Liver (tissue), 9 donors: Measurements from ENCODE around the gene ABTB2. TPM values are rescaled to one million over a fixed set of nuclear protein-coding genes. Genes with fewer than 3 reads are reported as not detected.

Experiments used
- DNase-seq: peaks from one replicate; pipeline ENCODE4 v3.0.0-alpha.2; 2017; ENCODE audit warnings: low spot score
- H3K27ac ChIP-seq, 2 donors: one replicate each; pipeline ENCODE4 v1.7.0; 2013; ENCODE audit warnings: inconsistent platforms in 2 of 2, low read length in 2 of 2, control low read depth in 1 of 2, low read depth in 1 of 2, mild to moderate bottlenecking in 1 of 2
- H3K27me3 ChIP-seq, 4 donors: one replicate each; pipeline versions ENCODE4 v1.6.1 to v1.7.0; 2013; ENCODE audit warnings: low read length in 3 of 4, inconsistent platforms in 1 of 4, mild to moderate bottlenecking in 1 of 4, moderate library complexity in 1 of 4; ENCODE audit not compliant: control insufficient read depth in 4 of 4, insufficient read depth in 4 of 4
- H3K36me3 ChIP-seq, 4 donors: one replicate each; pipeline versions ENCODE4 v1.6.1 to v1.7.0; 2013; ENCODE audit warnings: low read length in 3 of 4, mild to moderate bottlenecking in 3 of 4, low read depth in 1 of 4, moderate library complexity in 1 of 4; ENCODE audit not compliant: control insufficient read depth in 4 of 4, insufficient read depth in 3 of 4
- H3K4me1 ChIP-seq, 4 donors: one replicate each; pipeline versions ENCODE4 v1.6.1 to v1.7.0; 2013; ENCODE audit warnings: low read length in 3 of 4, mild to moderate bottlenecking in 3 of 4, moderate library complexity in 1 of 4; ENCODE audit not compliant: control insufficient read depth in 4 of 4, insufficient read depth in 4 of 4
- H3K4me3 ChIP-seq, 3 donors: one replicate each; pipeline versions ENCODE4 v1.6.1 to v1.7.0; 2013; ENCODE audit warnings: low read length in 3 of 3, control low read depth in 1 of 3, low read depth in 1 of 3, mild to moderate bottlenecking in 1 of 3
- H3K9ac ChIP-seq, 2 donors: one replicate each; pipeline ENCODE4 v1.7.0; 2013; ENCODE audit warnings: low read length in 2 of 2, mild to moderate bottlenecking in 2 of 2, moderate library complexity in 2 of 2, control low read depth in 1 of 2, low read depth in 1 of 2
- H3K9me3 ChIP-seq, 4 donors: one replicate each; pipeline versions ENCODE4 v1.6.1 to v1.7.0; 2013; ENCODE audit warnings: low read length in 3 of 4; ENCODE audit not compliant: control insufficient read depth in 4 of 4
- ATF3 ChIP-seq: IDR thresholded peaks from 2 replicates; pipeline ENCODE4 v1.6.1; 2016; ENCODE audit warnings: antibody characterized with exemption
- EGR1 ChIP-seq, 2 donors: IDR thresholded peaks; 2 replicates each; pipeline ENCODE4 v1.6.1; 2016 to 2018; ENCODE audit warnings: antibody characterized with exemption in 2 of 2, low read depth in 2 of 2
- FOXA1 ChIP-seq: IDR thresholded peaks from 2 replicates; pipeline ENCODE4 v1.6.1; 2016; ENCODE audit warnings: antibody characterized with exemption
- FOXA2 ChIP-seq: IDR thresholded peaks from 2 replicates; pipeline ENCODE4 v1.6.1; 2016; ENCODE audit warnings: antibody characterized with exemption
- GABPA ChIP-seq, 2 donors: IDR thresholded peaks in 1 of 2; conservative IDR thresholded peaks in 1 of 2; 2 replicates each; pipeline ENCODE4 v1.6.1; 2016; ENCODE audit warnings: antibody characterized with exemption in 2 of 2, mild to moderate bottlenecking in 1 of 2, moderate library complexity in 1 of 2
- HNF4A ChIP-seq, 2 donors: conservative IDR thresholded peaks; 2 replicates each; pipeline ENCODE4 v1.6.1; 2016; ENCODE audit warnings: antibody characterized with exemption in 2 of 2, mild to moderate bottlenecking in 2 of 2
- HNF4G ChIP-seq: IDR thresholded peaks from 2 replicates; pipeline ENCODE4 v1.6.1; 2016; ENCODE audit warnings: antibody characterized with exemption
- JUND ChIP-seq, 2 donors: IDR thresholded peaks; 2 replicates each; pipeline ENCODE4 v1.6.1; 2016; ENCODE audit warnings: antibody characterized with exemption in 2 of 2
- MAX ChIP-seq: IDR thresholded peaks from 2 replicates; pipeline ENCODE4 v1.6.1; 2016; ENCODE audit warnings: antibody characterized with exemption
- NR2F2 ChIP-seq: IDR thresholded peaks from 2 replicates; pipeline ENCODE4 v1.6.1; 2016; ENCODE audit warnings: antibody characterized with exemption
- RAD21 ChIP-seq, 2 donors: IDR thresholded peaks; 2 replicates each; pipeline ENCODE4 v1.6.1; 2016; ENCODE audit warnings: antibody characterized with exemption in 2 of 2, mild to moderate bottlenecking in 2 of 2
- RXRA ChIP-seq, 2 donors: IDR thresholded peaks; 2 replicates each; pipeline ENCODE4 v1.6.1; 2017 to 2018; ENCODE audit warnings: antibody characterized with exemption in 2 of 2, mild to moderate bottlenecking in 1 of 2
- SP1 ChIP-seq: IDR thresholded peaks from 2 replicates; pipeline ENCODE4 v1.6.1; 2018; ENCODE audit warnings: antibody characterized with exemption, mild to moderate bottlenecking
- TAF1 ChIP-seq: conservative IDR thresholded peaks from 2 replicates; pipeline ENCODE4 v1.6.1; 2016; ENCODE audit warnings: antibody characterized with exemption, mild to moderate bottlenecking
- YY1 ChIP-seq: IDR thresholded peaks from 2 replicates; pipeline ENCODE4 v1.6.1; 2016; ENCODE audit warnings: antibody characterized with exemption, mild to moderate bottlenecking
- ZBTB33 ChIP-seq: IDR thresholded peaks from 2 replicates; pipeline ENCODE4 v1.6.1; 2016; ENCODE audit warnings: antibody characterized with exemption
- WGBS: extraction: QIAGEN DNeasy Blood & Tissue Kit; methylation state at CpG from one replicate; pipeline ENCODE4 v1.1.7; 2013; 5-methylcytosine and 5-hydroxymethylcytosine counted together
- polyA plus RNA-seq, 2 donors: library from polyadenylated mRNA; stranded (reverse) in 1 of 2; unstranded in 1 of 2; fragments of 200-250 nt in 1 of 2; fragments of >200 nt in 1 of 2; fragmentation: Nextera tagmentation in 1 of 2; extraction: Ambion mirVana in 1 of 2; gene quantifications; one replicate each; pipeline versions ENCODE4 v1.2.1 to v1.2.3, GENCODE V29; 2013 to 2015
- total RNA-seq, 2 donors: library from RNA; depleted of rRNA; stranded (reverse); fragments of >200 nt; gene quantifications; one replicate each; pipeline ENCODE4 v1.2.3, GENCODE V29; 2014
- donor health status: healthy.
- donor health status: healthy.
- donor health status: healthy.
- donor health status: healthy.
- donor health status: healthy.

Gene ABTB2
- total and polyA plus RNA-seq, 4 donors: 2.4 to 8.9 (median 6.1) TPM

DNA sequence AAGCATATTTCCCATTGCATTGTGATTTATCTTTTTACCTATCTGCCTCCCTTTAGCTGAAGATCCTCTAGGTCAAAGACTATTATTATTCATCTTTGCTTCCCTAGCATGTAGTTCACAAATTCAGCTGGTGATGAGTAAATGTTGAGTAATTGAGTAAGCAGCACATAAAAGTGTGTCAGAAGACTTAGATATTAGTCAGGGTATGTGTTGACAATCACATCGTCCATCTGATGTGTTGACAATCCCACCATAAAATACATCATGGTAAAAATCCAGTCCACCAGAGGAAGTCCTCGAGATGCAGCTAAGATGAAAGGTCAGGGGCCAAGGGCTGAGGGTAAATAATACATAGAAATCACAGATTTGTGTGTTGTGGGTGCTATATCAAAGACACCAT, 22.9 kb upstream of the ABTB2 start:
- Histone ChIP-seq H3K4me3 (no peak overlapping the region), H3K27me3 (no peaks in the 10 kb centered on the region), H3K4me1 (peaks cover 2 to 14% (median 6%) of the 10 kb centered on the region in 4 donors), H3K27ac (no peak overlapping the region), H3K9me3 (peaks cover 3 to 11% (median 4%) of the 10 kb centered on the region in 4 donors), H3K36me3 (no peaks in the 10 kb centered on the region), H3K9ac (no peak overlapping the region)
- 46% methylated on average over 2 of the region's 2 CpGs for WGBS
- TF ChIP-seq FOXA1: no peak
- TF ChIP-seq TAF1: no peak
- no peak for TF ChIP-seq ATF3
- TF ChIP-seq MAX: no peak
- TF ChIP-seq NR2F2: no peak
- DNase-seq: no peak

DNA sequence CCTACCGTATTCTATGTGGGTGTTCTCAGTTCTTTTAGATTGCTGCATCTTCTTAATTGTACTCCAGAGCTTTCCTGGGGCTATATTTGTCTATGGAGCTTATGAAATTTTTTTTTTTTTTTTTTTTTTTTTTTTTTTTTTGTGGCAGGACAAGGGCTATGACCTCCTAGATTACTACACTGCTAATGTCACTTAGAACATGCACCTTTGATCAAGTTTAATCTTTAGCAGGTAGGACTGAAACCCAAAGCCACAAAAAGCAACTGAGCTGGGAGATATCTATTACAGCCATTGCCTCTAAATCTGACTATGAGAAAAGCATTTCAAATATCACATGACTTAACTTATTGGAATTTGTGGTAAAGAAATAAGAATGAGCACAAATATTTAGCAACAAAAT, 21.7 kb upstream of the ABTB2 start:
- TF ChIP-seq HNF4G (peak; percentile 25), YY1 (peak; percentile 16), SP1 (peak; percentile 55), TAF1 (no peak), ATF3 (peak; percentile 16), GABPA (IDR thresholded peaks at IDR 0.05 in 1 of 2, conservative IDR thresholded peaks at IDR 0.05 in 1 of 2) (no peak), HNF4A (conservative IDR thresholded peaks at IDR 0.05) (peak; percentile 52 to 69), RXRA (IDR thresholded peaks at IDR 0.05) (peak; percentile 69 to 80), NR2F2 (peak; percentile 36), RAD21 (IDR thresholded peaks at IDR 0.05) (peak; percentile 29 to 37)
- H3K27me3 ChIP-seq: no peaks in the 10 kb centered on the region
- 31% methylated on average over 1 of the region's 1 CpG for WGBS
- peaks cover 3 to 11% (median 4%) of the 10 kb centered on the region in 4 donors for H3K9me3 ChIP-seq
- peak overlapping the region in 1 of 2 donors; percentile 27 for H3K27ac ChIP-seq
- no peak overlapping the region for H3K4me3 ChIP-seq
- DNase-seq: no peak
- no peak overlapping the region for H3K9ac ChIP-seq
- H3K36me3 ChIP-seq: no peaks in the 10 kb centered on the region
- H3K4me1 ChIP-seq: peaks cover 2 to 14% (median 6%) of the 10 kb centered on the region in 4 donors

- Histone ChIP-seq H3K9me3 (peaks cover 3 to 11% (median 4%) of the 10 kb centered on the region in 4 donors), H3K27me3 (no peaks in the 10 kb centered on the region), H3K4me1 (peaks cover 2 to 14% (median 6%) of the 10 kb centered on the region in 4 donors), H3K4me3 (no peak overlapping the region), H3K36me3 (no peaks in the 10 kb centered on the region), H3K27ac (peak overlapping the region in 1 of 2 donors; percentile 27), H3K9ac (no peak overlapping the region)
- 63% methylated on average over 1 of the region's 1 CpG for WGBS
- DNase-seq: no peak
- TF ChIP-seq HNF4A (conservative IDR thresholded peaks at IDR 0.05) (no peak), HNF4G (no peak)
Measured at GRCh38 chr11:34379079-34379478, 21.3 kb upstream of the ABTB2 start.

- Histone ChIP-seq H3K4me1 (peaks cover 0 to 6% (median 3%) of the 10 kb centered on the region in 4 donors), H3K36me3 (no peaks in the 10 kb centered on the region), H3K9ac (no peak overlapping the region), H3K9me3 (peaks cover 3 to 11% (median 4%) of the 10 kb centered on the region in 4 donors), H3K4me3 (no peak overlapping the region), H3K27me3 (no peaks in the 10 kb centered on the region), H3K27ac (no peak overlapping the region)
- DNase-seq: no peak
- WGBS: 87% methylated on average over 1 of the region's 1 CpG
- TF ChIP-seq JUND (IDR thresholded peaks at IDR 0.05): no peak
- TF ChIP-seq NR2F2: no peak
- no peak for TF ChIP-seq GABPA (IDR thresholded peaks at IDR 0.05 in 1 of 2, conservative IDR thresholded peaks at IDR 0.05 in 1 of 2)
- no peak for TF ChIP-seq EGR1 (IDR thresholded peaks at IDR 0.05; ENCODE audit: low read depth in 2 of 2)
- TF ChIP-seq FOXA1: no peak
- no peak for TF ChIP-seq MAX
- no peak for TF ChIP-seq TAF1
- TF ChIP-seq FOXA2: no peak
- no peak for TF ChIP-seq ATF3
- no peak for TF ChIP-seq SP1
- TF ChIP-seq ZBTB33: no peak
- no peak for TF ChIP-seq YY1
Measured at GRCh38 chr11:34373727-34374126, 15.9 kb upstream of the ABTB2 start.
